ENCODE measurements around the gene ZNF513. TPM values are rescaled to one million over a fixed set of nuclear protein-coding genes. Genes with fewer than 3 reads are reported as not detected.

Gene ZNF513
- total and polyA plus RNA-seq, 2 donors (not counting 1 experiment from before 2014, with no cell fraction given) = 29.0 to 36.8 TPM

DNA sequence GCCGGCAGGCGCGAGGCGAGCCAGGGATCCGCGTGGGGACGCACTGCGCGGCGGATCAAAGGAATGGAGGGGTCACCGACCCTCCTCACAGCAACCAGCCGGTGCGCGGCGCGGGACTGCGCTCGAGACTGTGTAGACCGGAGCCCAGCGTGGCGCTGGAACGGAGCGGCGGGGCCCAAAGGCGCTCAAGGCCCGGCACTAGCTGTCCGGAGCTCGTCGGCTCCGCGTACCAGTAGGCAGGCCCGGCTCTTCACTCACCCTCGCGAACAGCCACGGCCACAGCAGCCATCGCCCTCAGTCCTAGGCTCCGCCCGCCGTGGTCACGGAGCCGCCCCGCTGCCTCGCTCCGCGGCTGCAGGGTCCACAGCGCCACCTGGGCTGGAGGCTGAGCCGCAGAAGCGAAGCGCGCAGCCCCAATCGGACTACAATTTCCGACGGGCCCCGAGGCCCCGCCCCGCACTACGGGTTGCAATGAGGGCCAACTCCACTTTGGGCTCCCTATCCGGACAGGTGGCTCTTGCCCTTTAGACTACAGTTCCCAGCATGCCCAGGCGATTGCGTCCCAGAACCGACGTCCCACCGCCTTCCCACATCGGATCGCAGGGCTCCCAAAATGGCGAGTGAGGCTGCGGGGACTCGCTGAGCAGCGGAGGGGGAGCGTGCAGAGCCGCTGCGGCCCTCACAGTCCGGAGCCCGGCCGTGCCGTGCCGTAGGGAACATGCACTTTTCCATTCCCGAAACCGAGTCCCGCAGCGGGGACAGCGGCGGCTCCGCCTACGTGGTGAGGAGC, 10.3 kb downstream of the ZNF513 start, which contains the start of the genes EIF2B4 and SNX17:
TSS of gene EIF2B4 (minus strand) at position 313 of the 790 bp plus-strand sequence. CDS start at position 289, 24 bp downstream.
TSS of gene SNX17 (plus strand) at position 591 of the 790 bp plus-strand sequence. CDS start at position 719, 128 bp downstream.
- CTCF ChIA-PET = interaction anchor here (0.8 to 3.9 kb wide), 15 partner anchors 10 to 314 kb away, joined by 3 to 14 read pairs (median 5); partner anchors contain the start of genes GTF3C2, MPV17, NRBP1 and SLC4A1AP
- under 1% methylated on average over 85 of the region's 85 CpGs for WGBS (ENCODE audit: insufficient coverage)

More for the DNA sequence above, 10.3 kb downstream of the ZNF513 start, which contains the start of the genes EIF2B4 and SNX17:
- DNase-seq (peak; percentile 99), ATAC-seq (ENCODE audit: low read depth) (peak; percentile 83)
- H4K20me1 ChIP-seq (ENCODE audit: control insufficient read depth, insufficient read depth, low read length, poor library complexity, severe bottlenecking) = peaks cover 21% of the 10 kb centered on the region
- Mint-ChIP-seq H3K27me3 (no peaks in the 10 kb centered on the region), H3K9me3 (ENCODE audit: insufficient read depth) (no peaks in the 10 kb centered on the region), H3K27ac (peak within 1 kb of the TSS; percentile 100), H3K4me3 (peak within 1 kb of the TSS; percentile 96), H3K4me1 (peaks cover 31% of the 10 kb centered on the region)
- peak within 1 kb of the TSS; percentile 95 for H3K9ac ChIP-seq (ENCODE audit: low read length)
- peak within 1 kb of the TSS; percentile 88 for H3K4me2 ChIP-seq (replicated peaks; ENCODE audit: low read depth, low read length, poor library complexity, severe bottlenecking)
- peak within 1 kb of the TSS; percentile 84 to 95 for H3K27ac ChIP-seq (ENCODE audit: low read length in 2 of 2)
- H3K4me1 ChIP-seq (ENCODE audit: control insufficient read depth in 2 of 2, insufficient read depth in 2 of 2, low read length in 2 of 2) = peaks cover 31 to 34% of the 10 kb centered on the region in 2 donors
- intact Hi-C loops (cut with micrococcal nuclease) = loop anchor here (1.0 to 2.0 kb wide), 14 partner anchors 10 to 319 kb away; partner anchors contain the start of genes AGBL5, ATRAID, CAD and CCDC121
- peaks cover 0 to 55% of the 10 kb centered on the region in 2 experiments for H3K36me3 ChIP-seq (replicated peaks in 1 of 2; ENCODE audit: control extremely low read depth in 1 of 2, control insufficient read depth in 1 of 2, extremely low read depth in 1 of 2, insufficient read depth in 2 of 2, low read length in 1 of 2)
- no peaks in the 10 kb centered on the region for H3K9me3 ChIP-seq (ENCODE audit: control extremely low read depth in 1 of 3, control insufficient read depth in 2 of 3, insufficient read depth in 1 of 3, low read length in 2 of 3)
- POLR2A ChIA-PET = interaction anchor here (0.6 to 4.2 kb wide), 9 partner anchors 9 to 1524 kb away, joined by 3 to 36 read pairs (median 5); partner anchors contain the start of genes ABHD1, GTF3C2, NRBP1 and OST4
- no peaks in the 10 kb centered on the region for H3K27me3 ChIP-seq (replicated peaks in 1 of 4; ENCODE audit: control extremely low read depth in 1 of 4, control insufficient read depth in 3 of 4, insufficient read depth in 4 of 4, low read length in 3 of 4)
- H3K79me2 ChIP-seq (ENCODE audit: control insufficient read depth, insufficient read depth, low read length) = peaks cover 71% of the 10 kb centered on the region
- peak within 1 kb of the TSS; percentile 86 to 96 (median 88) for H3K4me3 ChIP-seq (ENCODE audit: control extremely low read depth in 1 of 5, extremely low read depth in 1 of 5, insufficient read depth in 1 of 5, low read depth in 2 of 5, low read length in 4 of 5)
- TF ChIP-seq EZH2 (IDR thresholded peaks at IDR 0.05; ENCODE audit: borderline replicate concordance, insufficient read depth, low read depth, low read length, poor library complexity, severe bottlenecking) = no peak
- TF ChIP-seq, protein P1, sequence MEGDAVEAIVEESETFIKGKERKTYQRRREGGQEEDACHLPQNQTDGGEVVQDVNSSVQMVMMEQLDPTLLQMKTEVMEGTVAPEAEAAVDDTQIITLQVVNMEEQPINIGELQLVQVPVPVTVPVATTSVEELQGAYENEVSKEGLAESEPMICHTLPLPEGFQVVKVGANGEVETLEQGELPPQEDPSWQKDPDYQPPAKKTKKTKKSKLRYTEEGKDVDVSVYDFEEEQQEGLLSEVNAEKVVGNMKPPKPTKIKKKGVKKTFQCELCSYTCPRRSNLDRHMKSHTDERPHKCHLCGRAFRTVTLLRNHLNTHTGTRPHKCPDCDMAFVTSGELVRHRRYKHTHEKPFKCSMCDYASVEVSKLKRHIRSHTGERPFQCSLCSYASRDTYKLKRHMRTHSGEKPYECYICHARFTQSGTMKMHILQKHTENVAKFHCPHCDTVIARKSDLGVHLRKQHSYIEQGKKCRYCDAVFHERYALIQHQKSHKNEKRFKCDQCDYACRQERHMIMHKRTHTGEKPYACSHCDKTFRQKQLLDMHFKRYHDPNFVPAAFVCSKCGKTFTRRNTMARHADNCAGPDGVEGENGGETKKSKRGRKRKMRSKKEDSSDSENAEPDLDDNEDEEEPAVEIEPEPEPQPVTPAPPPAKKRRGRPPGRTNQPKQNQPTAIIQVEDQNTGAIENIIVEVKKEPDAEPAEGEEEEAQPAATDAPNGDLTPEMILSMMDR (IDR thresholded peaks at IDR 0.05) = peak; percentile 77
- H2AFZ ChIP-seq (ENCODE audit: insufficient read depth, low read depth, low read length, poor library complexity, severe bottlenecking) = peak within 1 kb of the TSS; percentile 95
